GM23248 (cell line): Measurements from ENCODE around the gene CDK13.

ENCODE experiments used
- EZH2 ChIP-seq: fragments of 200-600 bp; sonication (generic); IDR thresholded peaks from 2 replicates; pipeline ENCODE4 v1.6.1; 2018; ENCODE audit warnings: antibody characterized with exemption, mild to moderate bottlenecking; ENCODE audit not compliant: insufficient read depth, poor library complexity, severe bottlenecking
- EZH2phosphoT487 ChIP-seq: fragments of 200-600 bp; sonication (generic); IDR thresholded peaks from 2 replicates; pipeline ENCODE4 v1.6.1; 2018; ENCODE audit warnings: antibody characterized with exemption, moderate library complexity, mild to moderate bottlenecking, low read depth; ENCODE audit not compliant: insufficient read depth

DNA sequence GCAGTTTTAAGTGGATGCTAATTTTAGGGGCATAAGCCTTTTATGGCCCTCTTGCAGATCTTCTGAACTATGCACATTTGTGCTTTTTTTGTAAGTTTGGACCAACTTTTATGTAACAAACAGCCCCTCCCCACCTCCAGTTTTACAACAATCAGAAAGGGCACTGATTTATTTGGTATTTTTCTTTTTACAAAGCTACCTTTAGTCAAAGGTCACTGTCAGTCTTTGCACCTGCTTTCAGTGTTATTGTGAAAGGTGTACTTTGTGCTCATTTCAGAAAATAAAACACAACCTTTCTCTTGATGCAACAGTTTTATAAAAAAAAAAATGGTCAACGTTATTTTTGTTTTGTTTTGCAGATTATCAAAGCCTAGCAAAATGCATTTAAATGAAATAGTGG, 145.2 kb downstream of the CDK13 start:
- TF ChIP-seq EZH2 (no peak), EZH2phosphoT487 (no peak)
